GM18508 (cell line): ENCODE data around the gene RNF214.
"Not testable (repeated sequence)": the region's sequence is repeated elsewhere in the genome, so short reads cannot be mapped to it uniquely, and the experiment has no call there.

Experiments
- ATAC-seq: cut with Tn5 transposase; IDR thresholded peaks from one replicate; pipeline ENCODE4 v1.9.1; 2021; ENCODE audit warnings: moderate number of reproducible peaks; ENCODE audit not compliant: insufficient read depth, unreplicated experiment

Gene RNF214

DNA sequence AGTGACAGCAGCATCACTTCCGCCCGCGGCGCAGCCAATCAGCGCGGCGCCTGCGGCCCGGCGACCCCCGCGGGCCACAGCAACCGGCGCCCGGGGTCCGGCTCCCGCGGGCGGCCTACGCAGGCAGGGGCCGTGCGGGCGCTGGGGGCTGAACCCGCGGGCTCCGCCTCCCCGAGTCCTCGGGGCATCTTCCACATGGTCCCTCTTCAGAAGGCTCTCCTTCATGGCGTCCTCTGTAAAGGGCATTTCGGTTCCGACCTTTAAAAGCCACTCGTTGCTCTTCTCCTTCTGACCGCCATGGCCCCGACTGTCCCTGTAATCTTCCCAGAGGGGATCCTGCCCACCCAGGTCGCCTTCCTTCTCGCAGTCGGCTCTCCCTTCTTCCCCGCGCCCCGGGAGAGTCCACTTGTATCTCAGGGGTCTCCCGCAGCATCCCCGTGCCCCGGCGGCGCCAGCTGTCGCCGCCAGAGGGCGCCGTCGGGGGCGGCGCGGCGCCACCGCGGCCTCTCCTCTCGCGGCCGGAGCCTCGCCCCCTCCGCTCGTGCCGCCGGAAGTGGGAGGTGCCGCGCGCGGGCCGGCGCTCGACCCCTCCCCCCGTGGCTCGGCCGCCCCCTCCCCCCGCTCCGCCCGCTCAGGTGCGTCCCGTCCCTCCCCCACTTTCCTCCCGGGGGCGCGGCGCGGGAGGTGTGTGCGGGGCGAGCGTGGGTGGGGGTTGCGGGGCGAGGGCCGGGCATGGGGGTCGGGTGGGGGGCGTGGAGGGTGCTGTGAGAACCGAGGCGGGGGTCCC, at the start of gene RNF214:
Gene RNF214 (plus strand): TSS at position 580 of the 787 bp plus-strand sequence. CDS start 1,602 bp downstream, outside the sequence.
- no peak for ATAC-seq

GRCh38 chr11:117183178-117183577, 49.3 kb upstream of the RNF214 start:
- ATAC-seq, result not testable (repeated sequence)

GRCh38 chr11:117183724-117184349, 48.6 kb upstream of the RNF214 start:
- no peak for ATAC-seq

GRCh38 chr11:117185736-117186430, 46.6 kb upstream of the RNF214 start:
- no peak for ATAC-seq

- no peak for ATAC-seq
These were observed 46.1 kb upstream of the RNF214 start for GRCh38 chr11:117186431-117186761.

DNA sequence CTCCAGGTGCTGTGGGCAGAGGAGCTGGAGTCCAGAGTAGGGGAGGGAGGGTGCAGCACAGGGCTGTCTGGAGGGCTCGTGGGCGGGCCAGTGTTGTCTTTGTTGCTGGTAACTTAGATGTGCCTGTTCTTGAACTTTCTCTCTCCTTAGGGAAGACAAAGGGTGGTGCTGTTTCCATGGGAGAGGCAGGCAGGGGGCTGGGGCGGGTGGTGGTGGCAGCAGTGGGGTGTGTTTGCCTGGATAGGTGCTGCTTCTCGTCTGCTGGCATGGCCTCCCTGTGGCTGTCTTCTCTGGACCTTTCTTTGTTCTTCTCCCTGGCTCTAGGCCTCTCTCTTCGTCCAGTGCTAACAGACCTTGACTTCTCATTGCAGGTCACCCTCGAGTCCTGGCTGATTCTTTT, 45.5 kb upstream of the RNF214 start:
- ATAC-seq, result no peak

DNA sequence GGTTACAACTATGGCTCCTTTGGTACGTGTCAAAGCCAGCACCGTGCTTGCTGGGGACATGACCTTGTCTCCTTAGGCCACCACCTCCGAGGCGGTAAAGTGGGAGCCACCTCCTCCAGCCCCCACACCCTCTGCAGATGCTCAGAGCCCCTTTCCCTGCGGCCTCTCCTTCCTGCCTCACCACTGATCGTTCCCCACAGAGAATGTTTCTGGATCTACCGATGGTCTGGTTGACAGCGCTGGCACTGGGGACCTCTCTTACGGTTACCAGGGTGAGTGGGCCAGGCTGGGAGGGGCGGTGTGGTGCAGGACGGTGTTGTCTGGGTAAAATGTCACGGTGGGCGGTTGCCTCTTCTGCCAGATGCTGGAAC, 45.1 kb upstream of the RNF214 start:
- ATAC-seq, result no peak

DNA sequence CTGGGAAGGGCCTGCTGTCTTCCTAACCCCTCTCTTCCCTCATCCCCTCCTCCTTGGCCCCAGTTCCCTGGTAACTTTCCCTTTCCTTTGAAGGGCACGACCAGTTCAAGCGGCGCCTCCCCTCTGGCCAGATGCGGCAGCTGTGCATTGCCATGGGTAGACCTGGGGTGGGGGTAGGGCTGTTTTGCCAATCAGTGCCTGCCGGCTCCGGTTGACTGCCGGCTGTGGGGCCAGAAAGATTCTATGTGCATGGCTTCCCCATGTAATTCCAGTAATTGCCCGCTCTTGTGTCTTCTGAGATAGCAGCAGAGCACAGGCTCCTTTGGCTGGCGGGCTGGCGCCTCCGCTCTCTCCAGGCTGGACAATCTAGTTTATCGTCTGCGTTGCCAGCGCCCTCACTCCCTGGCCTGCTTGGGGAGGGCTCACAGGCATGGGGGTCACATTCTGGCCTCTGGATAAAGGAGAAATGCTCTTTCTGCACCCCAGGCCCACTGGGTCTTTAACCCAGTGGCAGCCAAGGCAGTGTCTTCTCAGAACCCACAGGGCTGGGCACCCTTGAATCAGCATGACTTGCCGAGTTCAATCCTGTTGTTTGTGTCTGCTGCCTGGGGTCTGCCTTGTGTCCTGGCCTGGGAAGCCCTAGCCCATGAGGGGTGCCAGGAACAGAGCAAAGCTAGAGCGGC, 44.5 kb upstream of the RNF214 start:
- no peak for ATAC-seq

GRCh38 chr11:117188620-117189081, 43.8 kb upstream of the RNF214 start:
- ATAC-seq, result no peak

- no peak for ATAC-seq
These were observed 43.1 kb upstream of the RNF214 start for GRCh38 chr11:117189191-117189940.

GRCh38 chr11:117189941-117190544, 42.4 kb upstream of the RNF214 start:
- no peak for ATAC-seq

DNA sequence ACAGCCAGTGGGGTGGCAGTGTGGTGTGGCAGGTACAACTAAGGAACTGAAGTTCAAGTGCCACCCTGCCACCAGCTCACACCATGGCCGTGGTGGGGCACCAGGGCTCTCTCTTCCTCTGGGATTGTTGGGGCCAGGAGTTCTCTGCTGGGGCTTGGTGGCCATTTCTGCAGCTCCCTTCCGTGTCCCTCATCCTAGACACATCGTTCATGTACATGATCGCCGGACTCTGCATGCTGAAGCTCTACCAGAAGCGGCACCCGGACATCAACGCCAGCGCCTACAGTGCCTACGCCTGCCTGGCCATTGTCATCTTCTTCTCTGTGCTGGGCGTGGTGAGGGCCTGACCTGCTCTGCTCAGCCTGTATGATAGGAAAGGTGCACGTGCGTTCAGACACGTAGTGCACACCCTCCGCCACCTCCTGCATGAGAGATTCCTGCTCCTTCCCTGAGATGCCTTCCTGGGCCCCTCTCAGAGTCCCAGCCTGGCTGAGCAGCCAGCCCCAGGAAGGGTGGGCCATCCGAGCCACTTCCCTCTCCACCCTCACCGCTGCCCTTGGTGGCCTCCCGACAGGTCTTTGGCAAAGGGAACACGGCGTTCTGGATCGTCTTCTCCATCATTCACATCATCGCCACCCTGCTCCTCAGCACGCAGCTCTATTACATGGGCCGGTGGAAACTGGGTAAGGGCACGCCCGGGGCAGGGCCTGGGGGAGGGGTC, 40.6 kb upstream of the RNF214 start:
- ATAC-seq, result no peak

- no peak for ATAC-seq
These were observed 40.0 kb upstream of the RNF214 start for GRCh38 chr11:117192401-117192875.

DNA sequence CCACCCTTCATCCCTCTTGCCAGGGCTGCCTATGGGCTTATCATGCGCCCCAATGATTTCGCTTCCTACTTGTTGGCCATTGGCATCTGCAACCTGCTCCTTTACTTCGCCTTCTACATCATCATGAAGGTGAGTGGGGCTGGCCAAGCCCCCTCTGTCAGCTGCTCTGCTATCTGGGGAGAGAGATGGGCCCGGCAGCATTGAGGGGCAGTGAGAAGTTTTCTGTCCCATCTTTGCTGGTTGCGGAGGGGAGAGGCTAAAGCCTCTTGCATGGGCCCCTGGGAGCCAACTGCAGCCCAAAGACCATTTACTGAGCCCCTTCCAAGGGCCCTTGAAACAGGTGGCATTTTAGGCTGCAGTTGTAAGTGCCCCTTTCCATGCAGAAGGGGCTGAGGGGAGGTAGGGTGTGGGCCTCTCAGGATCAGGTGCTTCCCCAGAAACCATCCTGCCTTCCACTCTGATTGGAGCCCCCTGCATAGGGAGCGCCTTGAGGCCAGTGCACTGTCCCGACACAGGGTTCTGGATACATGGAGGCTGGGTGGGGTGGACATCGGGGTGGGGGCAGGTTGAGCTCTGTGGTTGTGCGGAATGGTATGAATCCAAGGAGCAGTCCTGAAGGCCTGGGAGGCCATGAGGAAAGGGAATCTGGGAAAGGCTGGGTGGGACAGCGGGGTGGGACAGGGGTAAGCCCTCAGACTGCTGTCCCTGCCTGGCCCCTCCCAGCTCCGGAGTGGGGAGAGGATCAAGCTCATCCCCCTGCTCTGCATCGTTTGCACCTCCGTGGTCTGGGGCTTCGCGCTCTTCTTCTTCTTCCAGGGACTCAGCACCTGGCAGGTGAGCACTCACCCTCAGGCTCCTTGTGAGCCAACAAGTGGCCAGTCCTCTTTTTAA, 39.1 kb upstream of the RNF214 start:
- no peak for ATAC-seq

DNA sequence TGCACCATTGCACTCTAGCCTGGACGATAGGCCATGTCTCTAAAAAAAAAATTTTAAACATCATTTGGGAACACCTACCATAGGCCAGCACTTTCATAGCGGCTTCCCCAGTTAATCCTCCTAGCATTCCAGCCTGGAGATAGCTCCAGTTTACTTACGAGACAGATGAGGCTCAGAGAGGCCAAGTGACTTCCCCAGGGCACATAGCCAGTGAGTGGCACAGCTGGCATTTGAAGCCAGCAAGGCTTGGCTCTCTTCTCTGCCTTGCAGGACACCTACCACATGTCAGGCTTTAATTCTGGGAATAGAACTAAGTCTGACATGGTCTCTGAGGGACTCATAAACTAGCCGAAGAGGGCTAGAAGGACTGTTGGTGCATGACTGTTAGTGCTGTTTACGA, 38.2 kb upstream of the RNF214 start:
- ATAC-seq, result no peak

- no peak for ATAC-seq
These were observed 37.2 kb upstream of the RNF214 start for GRCh38 chr11:117195258-117195657.

GRCh38 chr11:117195761-117196160, 36.7 kb upstream of the RNF214 start:
- no peak for ATAC-seq

GRCh38 chr11:117197006-117197405, 35.5 kb upstream of the RNF214 start:
- no peak for ATAC-seq
